ENCODE measurements around the gene TKTL1. TPM values are rescaled to one million over a fixed set of nuclear protein-coding genes. Genes with fewer than 3 reads are reported as not detected.
A peak's percentile ranks its signal among the peaks of the same experiment; 100 is the strongest.

The TKTL1 gene
- total RNA-seq, 2 experiments from 2014 or later: 1.7 to 2.3 TPM

DNA sequence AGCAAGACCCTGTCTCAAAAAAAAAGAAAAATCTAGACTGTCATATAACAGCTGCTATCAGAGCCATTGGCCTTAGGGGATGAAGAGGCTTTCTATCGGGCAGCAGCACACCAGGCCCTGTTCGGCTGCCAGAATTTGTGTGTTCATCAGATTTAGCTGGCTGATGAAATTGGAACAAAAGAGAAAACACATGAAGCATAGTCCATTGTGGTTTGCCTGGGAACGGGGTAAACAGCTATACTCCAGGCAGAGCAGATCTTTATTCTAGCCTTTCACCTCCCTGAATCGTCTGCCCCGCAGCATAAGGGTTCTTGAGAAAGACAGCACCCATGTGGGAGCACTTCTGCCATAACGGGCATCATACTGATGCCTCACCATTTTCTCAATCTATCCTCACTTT lies 11.6 kb downstream of the TKTL1 start:
- POLR2A ChIA-PET: no interaction called here

DNA sequence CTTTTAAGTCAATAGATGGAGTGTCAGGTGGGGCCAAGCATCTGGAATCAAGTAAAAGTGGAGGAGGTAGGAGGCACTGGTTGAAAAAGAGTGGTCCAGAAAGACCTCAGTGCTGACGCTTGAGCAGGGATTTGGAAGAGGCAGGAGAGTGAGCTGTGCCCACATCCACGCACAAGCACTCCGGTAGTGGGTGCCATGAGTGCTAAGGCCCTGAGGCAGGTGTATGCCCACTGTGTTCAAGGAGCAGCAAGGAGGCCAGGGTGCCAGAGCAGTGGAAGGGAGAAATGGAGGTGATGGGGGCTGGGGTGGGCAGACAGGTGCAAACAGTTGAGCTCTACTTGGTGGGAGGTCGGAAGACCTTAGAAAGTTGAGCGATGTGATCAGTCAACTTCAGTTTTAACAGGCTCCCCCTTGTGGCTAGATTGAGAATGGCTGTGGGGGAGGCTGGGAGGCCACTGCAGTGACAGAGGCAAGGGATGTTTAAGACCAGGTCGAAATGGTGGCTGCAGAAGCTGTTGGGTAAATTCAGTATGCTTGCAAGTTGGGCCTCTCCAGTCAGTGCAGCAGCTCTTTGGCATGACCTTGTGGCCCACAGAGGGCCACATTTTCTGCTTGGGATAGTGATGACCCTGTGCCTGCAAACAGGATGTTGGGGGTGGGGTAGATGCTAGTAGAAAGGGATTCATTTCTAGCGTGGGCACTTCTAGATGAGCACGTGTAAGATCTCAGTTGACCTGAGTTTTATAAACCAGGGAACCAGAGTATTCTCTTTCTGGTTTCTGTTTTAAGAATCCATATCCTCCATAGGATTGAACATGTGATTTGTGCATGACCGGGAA lies 12.7 kb downstream of the TKTL1 start:
- H3K36me3 Mint-ChIP-seq (ENCODE audit: low read depth): no peaks in the 10 kb centered on the region
- Histone ChIP-seq H3K27me3 (ENCODE audit: control insufficient read depth in 1 of 2, insufficient read depth in 2 of 2, low read length in 2 of 2) (no peaks in the 10 kb centered on the region), H3K4me1 (ENCODE audit: insufficient read depth, low read length) (peaks cover 44% of the 10 kb centered on the region), H3K27ac (ENCODE audit: low read depth in 1 of 2, low read length in 2 of 2) (no peak overlapping the region), H3K36me3 (ENCODE audit: insufficient read depth, low read length) (no peaks in the 10 kb centered on the region), H3K9me3 (ENCODE audit: control insufficient read depth in 1 of 2, insufficient read depth in 1 of 2, low read length in 2 of 2) (no peaks in the 10 kb centered on the region), H3K4me3 (ENCODE audit: low read length) (no peak overlapping the region)
- TF ChIP-seq, protein P1, sequence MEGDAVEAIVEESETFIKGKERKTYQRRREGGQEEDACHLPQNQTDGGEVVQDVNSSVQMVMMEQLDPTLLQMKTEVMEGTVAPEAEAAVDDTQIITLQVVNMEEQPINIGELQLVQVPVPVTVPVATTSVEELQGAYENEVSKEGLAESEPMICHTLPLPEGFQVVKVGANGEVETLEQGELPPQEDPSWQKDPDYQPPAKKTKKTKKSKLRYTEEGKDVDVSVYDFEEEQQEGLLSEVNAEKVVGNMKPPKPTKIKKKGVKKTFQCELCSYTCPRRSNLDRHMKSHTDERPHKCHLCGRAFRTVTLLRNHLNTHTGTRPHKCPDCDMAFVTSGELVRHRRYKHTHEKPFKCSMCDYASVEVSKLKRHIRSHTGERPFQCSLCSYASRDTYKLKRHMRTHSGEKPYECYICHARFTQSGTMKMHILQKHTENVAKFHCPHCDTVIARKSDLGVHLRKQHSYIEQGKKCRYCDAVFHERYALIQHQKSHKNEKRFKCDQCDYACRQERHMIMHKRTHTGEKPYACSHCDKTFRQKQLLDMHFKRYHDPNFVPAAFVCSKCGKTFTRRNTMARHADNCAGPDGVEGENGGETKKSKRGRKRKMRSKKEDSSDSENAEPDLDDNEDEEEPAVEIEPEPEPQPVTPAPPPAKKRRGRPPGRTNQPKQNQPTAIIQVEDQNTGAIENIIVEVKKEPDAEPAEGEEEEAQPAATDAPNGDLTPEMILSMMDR (IDR thresholded peaks at IDR 0.05): peak; percentile 61
- peaks cover 37% of the 10 kb centered on the region for H3K4me1 Mint-ChIP-seq (ENCODE audit: low read depth)
- CTCF ChIA-PET: interaction anchor here (0.8 to 1.6 kb wide), 5 partner anchors 10 to 218 kb away, joined by 3 to 4 read pairs (median 3); partner anchors contain the start of gene TEX28
- ATAC-seq (ENCODE audit: poor library complexity): peak; percentile 83
- no peaks in the 10 kb centered on the region for H3K9me3 Mint-ChIP-seq
- POLR2A ChIA-PET: interaction anchor here (0.6 to 1.8 kb wide), 3 partner anchors 18 to 211 kb away, joined by 3 to 6 read pairs (median 3); partner anchors contain the start of gene MECP2
- intact Hi-C loops (cut with DNase I, micrococcal nuclease): no loop called here
- peak overlapping the region; percentile 64 for H3K27ac Mint-ChIP-seq
- H3K4me3 Mint-ChIP-seq: peak overlapping the region; percentile 18
- peak; percentile 68 to 86 (median 76) for DNase-seq
- H3K27me3 Mint-ChIP-seq: no peaks in the 10 kb centered on the region

More for the DNA sequence above, 11.6 kb downstream of the TKTL1 start:
- H3K27me3 Mint-ChIP-seq: no peaks in the 10 kb centered on the region
- Histone ChIP-seq H3K27me3 (ENCODE audit: control insufficient read depth in 1 of 2, insufficient read depth in 2 of 2, low read length in 2 of 2) (no peaks in the 10 kb centered on the region), H3K4me3 (ENCODE audit: low read length) (no peak overlapping the region), H3K4me1 (ENCODE audit: insufficient read depth, low read length) (peaks cover 33% of the 10 kb centered on the region), H3K9me3 (ENCODE audit: control insufficient read depth in 1 of 2, insufficient read depth in 1 of 2, low read length in 2 of 2) (no peaks in the 10 kb centered on the region), H3K36me3 (ENCODE audit: insufficient read depth, low read length) (no peaks in the 10 kb centered on the region), H3K27ac (ENCODE audit: low read depth in 1 of 2, low read length in 2 of 2) (no peak overlapping the region)
- TF ChIP-seq, protein P1 (IDR thresholded peaks at IDR 0.05): no peak
- intact Hi-C loops (cut with DNase I, micrococcal nuclease): no loop called here
- ATAC-seq (ENCODE audit: poor library complexity) (no peak), DNase-seq (no peak)
- no peaks in the 10 kb centered on the region for H3K9me3 Mint-ChIP-seq
- CTCF ChIA-PET: interaction anchor here (1.6 to 2.2 kb wide), 2 partner anchors 217 to 294 kb away, joined by 4 read pairs; no protein-coding TSS in a partner anchor
- H3K4me3 Mint-ChIP-seq: no peak overlapping the region
- no peaks in the 10 kb centered on the region for H3K36me3 Mint-ChIP-seq (ENCODE audit: low read depth)
- H3K4me1 Mint-ChIP-seq (ENCODE audit: low read depth): peaks cover 30% of the 10 kb centered on the region
- H3K27ac Mint-ChIP-seq: no peak overlapping the region

DNA sequence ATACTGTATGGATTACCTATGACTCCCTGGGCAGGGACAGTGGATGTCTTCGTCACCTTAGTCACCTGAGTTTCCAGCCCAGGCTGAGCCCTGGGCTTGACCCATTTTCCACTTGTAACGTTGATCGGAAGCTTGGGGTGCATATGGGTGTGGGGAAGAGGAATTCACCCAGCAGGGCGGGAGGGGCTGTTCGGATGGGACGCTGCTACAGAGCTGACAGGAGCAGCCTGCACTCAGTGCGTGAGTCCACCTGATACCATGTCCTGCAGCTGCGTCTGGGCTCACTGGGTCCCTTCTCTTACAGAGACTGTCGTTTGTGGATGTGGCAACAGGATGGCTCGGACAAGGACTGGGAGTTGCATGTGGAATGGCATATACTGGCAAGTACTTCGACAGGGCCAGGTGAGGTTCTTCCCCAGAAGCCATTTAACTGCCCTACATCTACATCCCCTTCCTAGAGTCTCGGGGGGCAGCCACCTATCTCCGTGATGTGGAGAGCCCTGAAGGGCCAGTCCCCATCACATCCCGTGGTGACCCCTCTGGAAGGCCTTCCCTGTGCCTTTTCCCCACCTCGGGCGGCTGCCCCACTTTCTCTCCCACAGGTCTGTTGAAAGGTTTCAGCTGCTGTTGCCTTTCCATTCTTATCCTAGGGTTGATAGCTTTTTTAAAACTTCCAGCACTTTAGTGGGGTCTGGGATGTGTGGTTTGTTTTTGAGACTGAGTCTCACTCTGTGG lies 13.6 kb downstream of the TKTL1 start:
- Histone ChIP-seq H3K27me3 (ENCODE audit: control insufficient read depth in 1 of 2, insufficient read depth in 2 of 2, low read length in 2 of 2) (no peaks in the 10 kb centered on the region), H3K4me1 (ENCODE audit: insufficient read depth, low read length) (peaks cover 49% of the 10 kb centered on the region), H3K27ac (ENCODE audit: low read depth in 1 of 2, low read length in 2 of 2) (no peak overlapping the region), H3K9me3 (ENCODE audit: control insufficient read depth in 1 of 2, insufficient read depth in 1 of 2, low read length in 2 of 2) (no peaks in the 10 kb centered on the region), H3K36me3 (ENCODE audit: insufficient read depth, low read length) (no peaks in the 10 kb centered on the region), H3K4me3 (ENCODE audit: low read length) (no peak overlapping the region)
- intact Hi-C loops (cut with DNase I, micrococcal nuclease): no loop called here
- TF ChIP-seq, protein P1 (IDR thresholded peaks at IDR 0.05): no peak
- no peak overlapping the region for H3K27ac Mint-ChIP-seq
- no peak overlapping the region for H3K4me3 Mint-ChIP-seq
- H3K4me1 Mint-ChIP-seq (ENCODE audit: low read depth): peaks cover 40% of the 10 kb centered on the region
- CTCF ChIA-PET: interaction anchor here (1.1 to 1.6 kb wide), 3 partner anchors 13 to 219 kb away, joined by 3 to 4 read pairs (median 4); no protein-coding TSS in a partner anchor
- H3K27me3 Mint-ChIP-seq: no peaks in the 10 kb centered on the region
- no peaks in the 10 kb centered on the region for H3K36me3 Mint-ChIP-seq (ENCODE audit: low read depth)
- POLR2A ChIA-PET: interaction anchor here (0.7 to 1.8 kb wide), 2 partner anchors 17 to 212 kb away, joined by 3 to 6 read pairs; partner anchors contain the start of gene MECP2
- ATAC-seq (ENCODE audit: poor library complexity) (no peak), DNase-seq (no peak)
- no peaks in the 10 kb centered on the region for H3K9me3 Mint-ChIP-seq
